ENCODE results near the gene ATXN10.

DNA sequence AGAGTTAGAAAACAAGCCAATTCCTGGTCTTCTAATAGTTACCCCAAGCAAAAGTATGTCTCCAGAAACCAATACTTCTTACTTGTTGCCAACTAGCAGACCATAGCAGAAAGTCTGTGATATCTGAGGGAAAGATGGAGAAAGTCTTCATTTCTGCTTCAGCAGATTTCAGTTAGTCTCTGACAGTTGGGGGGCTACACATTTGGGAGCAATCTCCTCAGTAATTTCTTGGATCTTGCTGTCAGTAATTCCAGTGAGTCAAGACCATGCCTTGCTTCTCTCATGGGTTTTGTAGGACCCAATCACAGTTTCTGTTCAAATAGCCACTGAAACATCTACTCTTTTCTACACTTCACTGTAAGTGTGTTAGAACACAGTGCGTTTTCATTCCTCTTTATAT, 118.8 kb downstream of the ATXN10 start:
- TF ChIP-seq, protein P1, sequence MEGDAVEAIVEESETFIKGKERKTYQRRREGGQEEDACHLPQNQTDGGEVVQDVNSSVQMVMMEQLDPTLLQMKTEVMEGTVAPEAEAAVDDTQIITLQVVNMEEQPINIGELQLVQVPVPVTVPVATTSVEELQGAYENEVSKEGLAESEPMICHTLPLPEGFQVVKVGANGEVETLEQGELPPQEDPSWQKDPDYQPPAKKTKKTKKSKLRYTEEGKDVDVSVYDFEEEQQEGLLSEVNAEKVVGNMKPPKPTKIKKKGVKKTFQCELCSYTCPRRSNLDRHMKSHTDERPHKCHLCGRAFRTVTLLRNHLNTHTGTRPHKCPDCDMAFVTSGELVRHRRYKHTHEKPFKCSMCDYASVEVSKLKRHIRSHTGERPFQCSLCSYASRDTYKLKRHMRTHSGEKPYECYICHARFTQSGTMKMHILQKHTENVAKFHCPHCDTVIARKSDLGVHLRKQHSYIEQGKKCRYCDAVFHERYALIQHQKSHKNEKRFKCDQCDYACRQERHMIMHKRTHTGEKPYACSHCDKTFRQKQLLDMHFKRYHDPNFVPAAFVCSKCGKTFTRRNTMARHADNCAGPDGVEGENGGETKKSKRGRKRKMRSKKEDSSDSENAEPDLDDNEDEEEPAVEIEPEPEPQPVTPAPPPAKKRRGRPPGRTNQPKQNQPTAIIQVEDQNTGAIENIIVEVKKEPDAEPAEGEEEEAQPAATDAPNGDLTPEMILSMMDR (IDR thresholded peaks at IDR 0.05), result no peak
- TF ChIP-seq POLR2A (IDR thresholded peaks at IDR 0.05), result no peak
